ENCODE results near the gene HDGF.

Gene HDGF

DNA sequence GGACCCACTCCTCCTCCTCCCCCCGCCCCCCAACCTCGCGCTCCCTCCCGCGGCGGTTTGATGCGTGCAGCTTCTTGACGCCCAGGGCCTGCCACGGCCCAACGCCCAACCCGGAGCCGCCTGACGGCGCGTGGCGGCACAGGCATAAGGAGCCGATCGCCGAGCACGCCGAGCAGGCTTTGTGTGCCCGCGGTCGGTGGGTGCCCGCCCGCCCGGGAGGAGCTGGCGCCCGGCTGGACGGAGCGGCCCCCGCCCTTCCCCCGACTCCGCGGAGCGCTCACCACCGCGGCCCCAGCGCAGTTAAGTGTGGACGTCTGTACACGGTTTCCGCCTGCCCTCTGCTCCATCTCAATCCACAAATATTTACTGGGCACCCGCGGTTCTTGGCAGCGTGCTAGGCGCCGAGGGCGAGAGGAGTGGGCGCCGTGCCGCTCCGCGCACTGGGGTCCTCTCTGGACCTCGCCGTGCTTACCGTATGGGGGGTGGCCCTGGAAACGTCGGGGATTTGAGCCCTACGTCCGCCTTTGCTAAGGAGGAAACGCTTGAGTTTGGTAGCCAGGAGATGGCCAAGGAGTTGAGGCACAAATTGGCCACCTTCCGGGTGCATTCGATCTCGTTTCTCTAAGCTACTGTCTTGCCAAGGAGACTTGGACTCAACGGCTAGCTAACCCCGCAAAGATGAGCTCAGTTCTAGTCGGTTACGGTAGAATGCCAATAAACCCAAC, 444 bp upstream of the HDGF start:
- TF ChIP-seq, protein P1, sequence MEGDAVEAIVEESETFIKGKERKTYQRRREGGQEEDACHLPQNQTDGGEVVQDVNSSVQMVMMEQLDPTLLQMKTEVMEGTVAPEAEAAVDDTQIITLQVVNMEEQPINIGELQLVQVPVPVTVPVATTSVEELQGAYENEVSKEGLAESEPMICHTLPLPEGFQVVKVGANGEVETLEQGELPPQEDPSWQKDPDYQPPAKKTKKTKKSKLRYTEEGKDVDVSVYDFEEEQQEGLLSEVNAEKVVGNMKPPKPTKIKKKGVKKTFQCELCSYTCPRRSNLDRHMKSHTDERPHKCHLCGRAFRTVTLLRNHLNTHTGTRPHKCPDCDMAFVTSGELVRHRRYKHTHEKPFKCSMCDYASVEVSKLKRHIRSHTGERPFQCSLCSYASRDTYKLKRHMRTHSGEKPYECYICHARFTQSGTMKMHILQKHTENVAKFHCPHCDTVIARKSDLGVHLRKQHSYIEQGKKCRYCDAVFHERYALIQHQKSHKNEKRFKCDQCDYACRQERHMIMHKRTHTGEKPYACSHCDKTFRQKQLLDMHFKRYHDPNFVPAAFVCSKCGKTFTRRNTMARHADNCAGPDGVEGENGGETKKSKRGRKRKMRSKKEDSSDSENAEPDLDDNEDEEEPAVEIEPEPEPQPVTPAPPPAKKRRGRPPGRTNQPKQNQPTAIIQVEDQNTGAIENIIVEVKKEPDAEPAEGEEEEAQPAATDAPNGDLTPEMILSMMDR (IDR thresholded peaks at IDR 0.05) = no peak

- TF ChIP-seq, protein P1 (IDR thresholded peaks at IDR 0.05) = no peak
Observed at GRCh38 chr1:156750711-156751450, 594 bp downstream of the HDGF start.

- TF ChIP-seq, protein P1 (IDR thresholded peaks at IDR 0.05) = no peak
Observed at GRCh38 chr1:156750191-156750672, 1.2 kb downstream of the HDGF start.

GRCh38 chr1:156749419-156750118, 1.9 kb downstream of the HDGF start:
- TF ChIP-seq, protein P1 (IDR thresholded peaks at IDR 0.05) = no peak

DNA sequence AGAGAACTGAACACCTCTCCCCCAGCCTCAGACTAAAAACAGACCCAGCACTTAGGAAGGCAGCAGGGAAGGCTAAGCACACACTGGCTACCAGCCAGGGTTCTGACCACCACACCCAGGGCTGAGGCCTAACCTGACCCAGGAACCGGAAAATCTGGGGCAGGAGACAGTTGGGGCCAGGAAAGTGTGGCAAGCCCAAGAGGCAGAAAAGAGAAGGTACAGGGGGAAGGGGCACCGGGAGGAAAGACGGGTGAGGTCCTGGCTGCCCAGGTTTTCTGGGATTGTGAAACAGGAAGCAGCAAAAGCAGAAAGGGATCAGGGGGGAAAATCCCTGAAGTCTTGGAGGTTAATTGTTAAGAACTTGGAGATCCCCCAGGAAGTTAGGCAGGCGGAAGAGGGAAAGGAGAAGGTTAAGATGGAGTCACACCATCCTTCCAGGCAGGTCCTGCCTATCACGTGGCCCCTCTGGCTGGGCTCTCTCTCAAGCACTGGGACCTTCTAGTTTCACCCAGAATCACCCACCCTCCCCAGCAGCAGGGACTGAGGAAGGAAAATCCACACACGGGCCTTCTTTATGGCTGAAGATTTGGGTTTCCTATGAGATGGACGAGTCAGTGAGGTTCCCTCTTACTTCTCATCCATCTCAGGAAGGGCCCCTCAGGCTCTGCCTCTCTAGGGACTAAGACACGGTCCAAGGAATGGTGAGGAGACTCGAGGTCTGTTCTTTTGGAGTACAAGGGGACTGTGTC, 2.6 kb downstream of the HDGF start:
- TF ChIP-seq, protein P1 (IDR thresholded peaks at IDR 0.05) = no peak

DNA sequence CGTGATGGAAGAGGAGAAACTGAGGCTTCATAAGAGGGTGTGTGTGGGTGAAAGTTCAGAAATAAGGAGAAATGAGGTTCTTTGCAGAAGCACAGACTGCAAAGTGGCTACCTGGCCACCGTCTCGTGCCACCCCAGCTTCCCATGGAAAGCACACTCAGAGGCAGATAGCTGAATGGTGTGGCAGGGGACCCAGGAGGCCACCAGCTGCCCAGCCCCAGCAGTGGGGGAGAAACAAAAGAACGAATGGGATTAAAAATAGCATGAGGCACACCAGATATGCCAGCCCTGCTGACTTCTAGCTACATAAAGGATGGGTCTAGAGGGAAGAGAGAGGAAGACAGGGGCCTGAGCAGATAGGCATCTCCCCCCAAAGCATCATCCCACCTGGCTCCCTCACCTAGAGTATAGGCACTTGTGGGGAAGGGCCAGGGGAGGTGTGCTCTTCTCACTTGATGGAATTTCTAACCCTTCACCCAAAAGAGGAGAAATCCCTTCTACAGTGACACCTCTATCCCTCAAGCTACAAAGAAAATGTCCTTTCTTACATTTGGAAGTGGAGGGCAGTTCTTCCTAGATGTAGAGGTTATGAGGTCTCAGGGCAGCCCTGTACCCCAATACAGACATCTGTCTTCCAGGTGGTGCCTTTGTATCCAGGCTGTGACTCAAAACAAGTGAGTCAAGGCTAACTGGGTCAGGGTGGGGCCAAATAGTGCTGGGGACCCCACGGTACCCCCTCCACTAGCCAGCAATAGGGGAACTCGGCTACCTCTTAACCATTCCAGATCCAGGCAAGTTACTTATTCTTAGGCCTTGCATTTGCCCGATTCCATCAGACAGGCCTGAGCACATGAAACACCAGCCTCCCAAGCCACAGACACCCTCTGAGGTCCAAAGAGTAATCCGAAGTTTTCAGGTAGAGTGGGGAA, 3.5 kb downstream of the HDGF start:
- TF ChIP-seq, protein P1 (IDR thresholded peaks at IDR 0.05) = no peak
